ENCODE data around the gene SOWAHB. TPM values are rescaled to one million over a fixed set of nuclear protein-coding genes. Genes with fewer than 3 reads are reported as not detected.

The SOWAHB gene
- total and polyA plus RNA-seq, 2 of the 8 experiments (the other 6 are each of a cell fraction or from before 2014, with no cell fraction given), result 0.15 to 0.65 TPM

- H3K14ac ChIP-seq (ENCODE audit: insufficient read length), result no peak overlapping the region
- no peak overlapping the region for H2AK5ac ChIP-seq (ENCODE audit: low read depth, low read length)
- no peak overlapping the region for H2AFZ ChIP-seq (ENCODE audit: low read length)
- no peak overlapping the region for H2BK120ac ChIP-seq (replicated peaks; ENCODE audit: low read depth, low read length)
- no peak overlapping the region for H2BK15ac ChIP-seq (ENCODE audit: low read length)
- no peak overlapping the region for H3K23ac ChIP-seq (ENCODE audit: insufficient read length)
- H4K91ac ChIP-seq (replicated peaks; ENCODE audit: insufficient read length, low read length), result no peak overlapping the region
- no peaks in the 10 kb centered on the region for H3K79me1 ChIP-seq (ENCODE audit: low read depth, low read length)
- no peaks in the 10 kb centered on the region for H3K36me3 ChIP-seq (ENCODE audit: control insufficient read depth in 2 of 4, insufficient read depth in 4 of 4, low read length in 3 of 4)
- FAIRE-seq, result no peak
- no peaks in the 10 kb centered on the region for H3K79me2 ChIP-seq (ENCODE audit: control insufficient read depth in 1 of 2, insufficient read depth in 2 of 2, low read length in 2 of 2)
- peaks cover 0 to 4% (median 3%) of the 10 kb centered on the region in 4 experiments; a peak in 5 of 7 replicates for H3K27me3 ChIP-seq (replicated peaks in 1 of 4; ENCODE audit: control insufficient read depth in 3 of 4, extremely low read depth in 1 of 4, insufficient read depth in 3 of 4, low read length in 3 of 4)
- H2BK5ac ChIP-seq (ENCODE audit: low read depth, low read length), result no peak overlapping the region
- peaks cover 0 to 2% (median 2%) of the 10 kb centered on the region in 4 experiments; a peak in 3 of 7 replicates for H3K4me1 ChIP-seq (replicated peaks in 1 of 4; ENCODE audit: control insufficient read depth in 3 of 4, insufficient read depth in 4 of 4, low read length in 3 of 4)
- no peaks in the 10 kb centered on the region for H3K9me3 ChIP-seq (ENCODE audit: insufficient read depth in 2 of 2, low read depth in 1 of 2, low read length in 1 of 2)
- POLR2A ChIA-PET (ENCODE audit: partially characterized antibody), result interaction anchor here (0.7 to 1.3 kb wide), 2 partner anchors 10 to 228 kb away, joined by 3 read pairs; no protein-coding TSS in a partner anchor
- H3K56ac ChIP-seq (replicated peaks; ENCODE audit: insufficient read length, low read depth, low read length), result no peak overlapping the region
- no peak overlapping the region for H2BK20ac ChIP-seq (ENCODE audit: low read length)
- 90% methylated on average over 6 of the region's 6 CpGs; no CpG with 5 or more reads in 1 of the 2 experiments for WGBS, 2 experiments (ENCODE audit: extremely low coverage in 1 of 2, insufficient coverage in 1 of 2, insufficient read length in 1 of 2, insufficient replicate concordance in 2 of 2, low coverage in 1 of 2, low lambda C conversion rate in 2 of 2, missing lambda C conversion rate in 1 of 2)
- no peak overlapping the region for H3K4me3 ChIP-seq (ENCODE audit: extremely low read depth in 1 of 4, insufficient read depth in 2 of 4, low read depth in 3 of 4, low read length in 4 of 4)
- H4K20me1 ChIP-seq (replicated peaks in 1 of 2; ENCODE audit: control insufficient read depth in 1 of 2, insufficient read depth in 2 of 2, low read length in 2 of 2), result peaks cover 0 to 1% of the 10 kb centered on the region in 2 experiments
- H3K4ac ChIP-seq (replicated peaks; ENCODE audit: insufficient read length, low read depth, low read length), result no peak overlapping the region
- CTCF ChIA-PET (ENCODE audit: partially characterized antibody), result interaction anchor here (0.9 to 1.0 kb wide), 2 partner anchors 23 to 102 kb away, joined by 3 to 4 read pairs; no protein-coding TSS in a partner anchor
- no peak overlapping the region for H3K9ac ChIP-seq (replicated peaks in 1 of 4; ENCODE audit: extremely low read depth in 1 of 4, low read depth in 3 of 4, low read length in 3 of 4)
- H3K4me2 ChIP-seq (ENCODE audit: insufficient read depth in 1 of 2, low read depth in 2 of 2, low read length in 2 of 2), result no peak overlapping the region
- no peak overlapping the region for H3K18ac ChIP-seq (ENCODE audit: extremely low read depth, low read length)
- no peaks in the 10 kb centered on the region for H3K23me2 ChIP-seq (ENCODE audit: low read depth, low read length)
- H2BK12ac ChIP-seq (ENCODE audit: low read depth, low read length), result no peak overlapping the region
- no peak for DNase-seq (ENCODE audit: low read depth in 1 of 2, low spot score in 2 of 2)
- H4K5ac ChIP-seq (ENCODE audit: insufficient read length, low read depth, low read length), result no peak overlapping the region
- no peak overlapping the region for H3K27ac ChIP-seq (ENCODE audit: low read depth, low read length)
- no peak overlapping the region for H4K8ac ChIP-seq (ENCODE audit: extremely low read depth, insufficient read depth, low read length)
- TF ChIP-seq SAP30 (IDR thresholded peaks at IDR 0.05; ENCODE audit: insufficient read depth, insufficient replicate concordance, low read length) (no peak), HDAC6 (IDR thresholded peaks at IDR 0.05; ENCODE audit: low read depth, low read length) (no peak), ATF3 (IDR thresholded peaks at IDR 0.05; ENCODE audit: insufficient read depth, low read depth, low read length) (no peak), HDAC2 (IDR thresholded peaks at IDR 0.05; ENCODE audit: borderline replicate concordance in 1 of 2, low read depth in 2 of 2, low read length in 2 of 2) (no peak), TCF12 (IDR thresholded peaks at IDR 0.05; ENCODE audit: low read depth, low read length) (no peak), SIN3A (conservative IDR thresholded peaks at IDR 0.05 in 1 of 2, IDR thresholded peaks at IDR 0.05 in 1 of 2; ENCODE audit: low read depth in 1 of 2, low read length in 2 of 2) (no peak), TAF1 (IDR thresholded peaks at IDR 0.05; ENCODE audit: low read depth, low read length) (no peak), CBX8 (IDR thresholded peaks at IDR 0.05; ENCODE audit: borderline replicate concordance, low read depth, low read length) (no peak), EGR1 (IDR thresholded peaks at IDR 0.05; ENCODE audit: borderline replicate concordance, low read depth, low read length) (no peak), KDM1A (IDR thresholded peaks at IDR 0.05; ENCODE audit: borderline replicate concordance, low read length) (no peak), RAD21 (IDR thresholded peaks at IDR 0.05 in 1 of 2, conservative IDR thresholded peaks at IDR 0.05 in 1 of 2; ENCODE audit: low read depth in 2 of 2, low read length in 2 of 2) (no peak), TAF7 (optimal IDR thresholded peaks at IDR 0.05; ENCODE audit: borderline replicate concordance, low read depth, low read length) (no peak)
Measured at GRCh38 chr4:76943129-76943620, 45.2 kb upstream of the SOWAHB start.

Data from H1 (cell line).